ENCODE measurements around the gene ELP4.

ELP4 gene

DNA sequence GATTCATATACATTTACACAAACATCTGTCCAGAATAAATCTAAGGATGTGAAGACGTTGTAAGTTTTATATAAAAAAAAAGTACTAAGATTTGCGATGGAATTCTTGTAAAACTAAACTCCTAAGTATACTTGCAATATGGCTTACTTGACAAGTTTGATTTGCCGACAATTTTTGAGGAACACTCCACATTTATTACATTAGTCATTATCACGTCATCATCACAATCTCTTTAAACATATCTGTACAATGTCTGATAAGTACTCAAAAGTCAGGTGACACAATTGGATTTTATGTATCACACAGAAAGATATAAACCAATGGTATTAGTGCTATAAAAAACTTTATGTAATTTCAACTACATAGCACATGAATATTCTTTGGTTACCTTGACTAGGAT is 30.5 kb upstream of the ELP4 start:
- TF ChIP-seq TAF1 (IDR thresholded peaks at IDR 0.05; ENCODE audit: borderline replicate concordance, insufficient read depth, low read length) (no peak), SIN3A (IDR thresholded peaks at IDR 0.05; ENCODE audit: borderline replicate concordance, insufficient read depth, low read length) (no peak), FOXP2 (optimal IDR thresholded peaks at IDR 0.05; ENCODE audit: borderline replicate concordance, extremely low read depth, extremely low read length, insufficient read depth) (no peak), POLR2AphosphoS5 (IDR thresholded peaks at IDR 0.05; ENCODE audit: low read depth, low read length) (no peak)
- TF ChIP-seq, protein P1, sequence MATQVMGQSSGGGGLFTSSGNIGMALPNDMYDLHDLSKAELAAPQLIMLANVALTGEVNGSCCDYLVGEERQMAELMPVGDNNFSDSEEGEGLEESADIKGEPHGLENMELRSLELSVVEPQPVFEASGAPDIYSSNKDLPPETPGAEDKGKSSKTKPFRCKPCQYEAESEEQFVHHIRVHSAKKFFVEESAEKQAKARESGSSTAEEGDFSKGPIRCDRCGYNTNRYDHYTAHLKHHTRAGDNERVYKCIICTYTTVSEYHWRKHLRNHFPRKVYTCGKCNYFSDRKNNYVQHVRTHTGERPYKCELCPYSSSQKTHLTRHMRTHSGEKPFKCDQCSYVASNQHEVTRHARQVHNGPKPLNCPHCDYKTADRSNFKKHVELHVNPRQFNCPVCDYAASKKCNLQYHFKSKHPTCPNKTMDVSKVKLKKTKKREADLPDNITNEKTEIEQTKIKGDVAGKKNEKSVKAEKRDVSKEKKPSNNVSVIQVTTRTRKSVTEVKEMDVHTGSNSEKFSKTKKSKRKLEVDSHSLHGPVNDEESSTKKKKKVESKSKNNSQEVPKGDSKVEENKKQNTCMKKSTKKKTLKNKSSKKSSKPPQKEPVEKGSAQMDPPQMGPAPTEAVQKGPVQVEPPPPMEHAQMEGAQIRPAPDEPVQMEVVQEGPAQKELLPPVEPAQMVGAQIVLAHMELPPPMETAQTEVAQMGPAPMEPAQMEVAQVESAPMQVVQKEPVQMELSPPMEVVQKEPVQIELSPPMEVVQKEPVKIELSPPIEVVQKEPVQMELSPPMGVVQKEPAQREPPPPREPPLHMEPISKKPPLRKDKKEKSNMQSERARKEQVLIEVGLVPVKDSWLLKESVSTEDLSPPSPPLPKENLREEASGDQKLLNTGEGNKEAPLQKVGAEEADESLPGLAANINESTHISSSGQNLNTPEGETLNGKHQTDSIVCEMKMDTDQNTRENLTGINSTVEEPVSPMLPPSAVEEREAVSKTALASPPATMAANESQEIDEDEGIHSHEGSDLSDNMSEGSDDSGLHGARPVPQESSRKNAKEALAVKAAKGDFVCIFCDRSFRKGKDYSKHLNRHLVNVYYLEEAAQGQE (IDR thresholded peaks at IDR 0.05; ENCODE audit: insufficient read depth in 1 of 2, low read depth in 2 of 2, low read length in 2 of 2): no peak

DNA sequence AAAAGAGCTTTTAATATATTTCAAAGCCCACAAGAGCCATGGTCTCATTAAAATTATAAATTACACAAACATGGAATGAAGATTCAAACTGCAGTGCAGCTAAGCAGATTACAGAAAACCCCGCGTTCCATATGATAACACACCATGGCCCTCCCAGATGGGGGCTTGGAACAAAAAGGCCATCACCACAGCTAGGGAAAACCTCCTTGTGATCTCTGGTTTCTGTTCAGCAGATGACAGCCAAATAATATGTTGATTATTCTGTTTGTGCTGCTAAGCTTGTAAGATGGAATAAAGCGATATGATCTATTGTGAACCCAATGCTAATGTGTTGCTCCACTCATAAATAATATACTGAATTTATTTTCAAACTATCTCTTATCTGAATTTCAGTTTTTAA is 28.6 kb upstream of the ELP4 start:
- no peak for TF ChIP-seq FOXP2 (optimal IDR thresholded peaks at IDR 0.05; ENCODE audit: borderline replicate concordance, extremely low read depth, extremely low read length, insufficient read depth)
- TF ChIP-seq, protein P1 (IDR thresholded peaks at IDR 0.05; ENCODE audit: insufficient read depth in 1 of 2, low read depth in 2 of 2, low read length in 2 of 2): no peak
- TF ChIP-seq SIN3A (IDR thresholded peaks at IDR 0.05; ENCODE audit: borderline replicate concordance, insufficient read depth, low read length): no peak
- TF ChIP-seq TAF1 (IDR thresholded peaks at IDR 0.05; ENCODE audit: borderline replicate concordance, insufficient read depth, low read length): no peak
- no peak for TF ChIP-seq POLR2AphosphoS5 (IDR thresholded peaks at IDR 0.05; ENCODE audit: low read depth, low read length)

DNA sequence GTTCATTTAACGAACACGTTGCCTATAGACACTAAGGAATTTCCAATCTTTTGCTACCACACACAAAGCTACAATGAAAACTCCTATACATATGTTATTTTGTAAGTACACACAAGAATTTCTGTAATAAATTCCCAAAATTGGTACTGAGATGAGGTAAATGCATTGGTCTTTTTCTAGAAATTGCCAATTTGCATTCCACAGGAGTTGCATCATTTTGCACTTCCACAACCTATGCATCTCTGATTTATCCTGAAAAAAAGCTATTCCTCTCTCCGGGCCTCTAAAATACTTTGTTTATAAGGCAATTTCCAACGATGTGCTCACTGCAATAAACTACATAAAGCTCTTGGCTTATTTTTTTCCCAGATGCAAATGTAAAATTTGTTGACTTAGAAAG is 25.1 kb upstream of the ELP4 start:
- TF ChIP-seq FOXP2 (optimal IDR thresholded peaks at IDR 0.05; ENCODE audit: borderline replicate concordance, extremely low read depth, extremely low read length, insufficient read depth): no peak
- no peak for TF ChIP-seq SIN3A (IDR thresholded peaks at IDR 0.05; ENCODE audit: borderline replicate concordance, insufficient read depth, low read length)
- TF ChIP-seq TAF1 (IDR thresholded peaks at IDR 0.05; ENCODE audit: borderline replicate concordance, insufficient read depth, low read length): no peak
- TF ChIP-seq POLR2AphosphoS5 (IDR thresholded peaks at IDR 0.05; ENCODE audit: low read depth, low read length): no peak
- TF ChIP-seq, protein P1 (IDR thresholded peaks at IDR 0.05; ENCODE audit: insufficient read depth in 1 of 2, low read depth in 2 of 2, low read length in 2 of 2): no peak

DNA sequence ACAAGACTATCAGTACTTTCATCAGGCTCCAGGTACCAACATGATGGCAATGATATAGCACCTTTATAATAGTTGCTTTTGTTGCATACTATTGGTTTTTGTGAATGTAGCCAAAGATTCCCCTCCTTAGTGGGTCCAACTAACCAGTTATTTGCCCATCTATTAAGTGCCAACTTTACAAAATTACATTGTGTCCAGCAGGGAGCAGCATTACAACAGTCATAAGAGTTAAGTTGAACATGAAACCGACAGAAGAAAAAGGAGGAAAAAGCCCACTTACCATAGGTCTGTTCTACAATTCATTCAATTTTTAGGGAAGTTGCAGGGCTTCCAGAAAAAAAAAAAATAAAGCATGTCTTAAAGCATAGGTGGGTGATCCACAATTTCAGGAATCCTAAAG is 21.7 kb upstream of the ELP4 start:
- TF ChIP-seq, protein P1 (IDR thresholded peaks at IDR 0.05; ENCODE audit: insufficient read depth in 1 of 2, low read depth in 2 of 2, low read length in 2 of 2): no peak
- TF ChIP-seq TAF1 (IDR thresholded peaks at IDR 0.05; ENCODE audit: borderline replicate concordance, insufficient read depth, low read length) (no peak), SIN3A (IDR thresholded peaks at IDR 0.05; ENCODE audit: borderline replicate concordance, insufficient read depth, low read length) (no peak), POLR2AphosphoS5 (IDR thresholded peaks at IDR 0.05; ENCODE audit: low read depth, low read length) (no peak), FOXP2 (optimal IDR thresholded peaks at IDR 0.05; ENCODE audit: borderline replicate concordance, extremely low read depth, extremely low read length, insufficient read depth) (no peak)
